Right cardiac atrium (tissue), 5 donors: ENCODE results near the gene COPB2. TPM values are rescaled to one million over a fixed set of nuclear protein-coding genes. Genes with fewer than 3 reads are reported as not detected.

Source experiments
- ATAC-seq, 2 donors: fragments of 200-7000 bp; cut with Tn5 transposase; one replicate each; pipeline versions ENCODE4 v1.8.0 to v1.9.1; 2020; ENCODE audit warnings: moderate library complexity in 2 of 2, mild to moderate bottlenecking in 1 of 2
- DNase-seq, 3 donors: peaks; one replicate each; pipeline ENCODE4 v3.0.0-alpha.2; 2020
- H3K27ac ChIP-seq: one replicate; pipeline ENCODE4 v1.5.1; 2013; ENCODE audit warnings: mild to moderate bottlenecking, low read length, control low read depth, moderate library complexity
- H3K27me3 ChIP-seq: one replicate; pipeline ENCODE4 v1.6.1; 2013; ENCODE audit not compliant: control insufficient read depth, insufficient read depth
- H3K4me1 ChIP-seq: one replicate; pipeline ENCODE4 v1.6.1; 2013; ENCODE audit warnings: low read length; ENCODE audit not compliant: control insufficient read depth, insufficient read depth
- H3K4me3 ChIP-seq: one replicate; pipeline ENCODE4 v1.5.1; 2013; ENCODE audit warnings: low read length, control low read depth
- H3K9me3 ChIP-seq: one replicate; pipeline ENCODE4 v1.6.1; 2013; ENCODE audit warnings: low read length; ENCODE audit not compliant: control insufficient read depth
- WGBS: extraction: QIAGEN DNeasy Blood & Tissue Kit; methylation state at CpG from one replicate; pipeline ENCODE4 v1.1.7; 2013; 5-methylcytosine and 5-hydroxymethylcytosine counted together
- intact Hi-C, 4 donors: fragments of 100-400 bp; cut with DNase I; formaldehyde crosslinking; loops; one replicate each; pipeline versions ENCODE4 v1.11.0 to v1.14.0; 2022 to 2023
- polyA plus RNA-seq: library from polyadenylated mRNA; stranded (reverse); fragments of 200-250 nt; gene quantifications from one replicate; pipeline ENCODE4 v1.2.3, GENCODE V29; 2013
- total RNA-seq, 4 donors: library from RNA; stranded (reverse); fragmentation: NEBNext Ultra II Directional; extraction: Animal tissue kit (Norgen Biotek cat#: 25700); gene quantifications; one replicate each; pipeline ENCODE4 v1.2.1, GENCODE V29; 2021
- donor health status: healthy with polysubstance abuse.
- donor health status: DM: no; HTN: yes; CAD: no.
- donor health status: DM: no; HTN: no; CAD: no.
- donor health status: DM: no; HTN: yes; CAD: no; lungs with severe emphysema.
- donor health status: DM: yes; HTN: yes; CAD: no.

COPB2 gene
- total and polyA plus RNA-seq, 5 donors: 41.0 to 98.0 (median 94.4) TPM

- no peak overlapping the region for H3K4me3 ChIP-seq
- H3K27ac ChIP-seq: no peak overlapping the region
- 95% methylated on average over 4 of the region's 4 CpGs for WGBS
- no peak for ATAC-seq
- intact Hi-C loops: no loop called here
- no peak for DNase-seq
- no peaks in the 10 kb centered on the region for H3K27me3 ChIP-seq
- no peaks in the 10 kb centered on the region for H3K9me3 ChIP-seq
- H3K4me1 ChIP-seq: no peaks in the 10 kb centered on the region
Observed at GRCh38 chr3:139380575-139380974, 8.9 kb downstream of the COPB2 start.

DNA sequence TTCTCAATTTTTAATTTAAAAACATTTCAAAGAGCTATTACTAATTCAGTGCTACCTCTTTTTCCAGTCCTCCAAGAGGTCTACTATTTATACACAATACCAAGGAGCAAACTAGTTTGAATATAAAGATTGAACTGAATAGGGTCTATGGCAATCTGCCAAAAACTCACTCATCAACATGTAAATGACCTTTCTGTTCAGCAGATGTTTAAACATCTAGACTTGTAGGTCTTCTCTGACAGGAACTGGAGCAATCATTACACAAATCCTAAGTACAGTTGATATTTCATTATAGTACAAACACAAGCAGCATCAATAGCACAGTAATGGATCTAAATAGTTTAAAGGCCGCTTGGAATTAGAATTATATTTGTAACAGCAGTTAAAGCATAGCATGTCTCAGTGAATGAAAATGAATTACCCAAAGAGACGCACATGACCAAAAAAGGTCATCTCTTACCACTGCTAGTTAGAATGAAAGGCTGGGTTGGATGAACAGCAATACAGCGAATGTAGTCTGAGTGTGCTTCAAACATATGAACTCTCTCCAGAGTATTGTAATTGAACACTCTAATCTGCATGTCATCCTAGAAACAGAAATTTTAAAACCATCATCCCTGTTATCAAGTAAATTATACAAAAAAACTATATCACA lies 10.7 kb downstream of the COPB2 start:
- H3K27ac ChIP-seq: no peak overlapping the region
- no peaks in the 10 kb centered on the region for H3K27me3 ChIP-seq
- ATAC-seq: no peak
- intact Hi-C loops: no loop called here
- no peak overlapping the region for H3K4me3 ChIP-seq
- H3K9me3 ChIP-seq: no peaks in the 10 kb centered on the region
- DNase-seq: no peak
- WGBS: 95% methylated on average over 3 of the region's 3 CpGs
- no peaks in the 10 kb centered on the region for H3K4me1 ChIP-seq

GRCh38 chr3:139377378-139377777 lies 12.1 kb downstream of the COPB2 start:
- ATAC-seq (no peak), DNase-seq (no peak)
- intact Hi-C loops: no loop called here
- Histone ChIP-seq H3K4me1 (no peaks in the 10 kb centered on the region), H3K9me3 (no peaks in the 10 kb centered on the region), H3K27me3 (no peaks in the 10 kb centered on the region), H3K27ac (no peak overlapping the region), H3K4me3 (no peak overlapping the region)
- 95% methylated on average over 3 of the region's 3 CpGs for WGBS

GRCh38 chr3:139374099-139374498 lies 15.3 kb downstream of the COPB2 start:
- no peak for ATAC-seq
- intact Hi-C loops: no loop called here

DNA sequence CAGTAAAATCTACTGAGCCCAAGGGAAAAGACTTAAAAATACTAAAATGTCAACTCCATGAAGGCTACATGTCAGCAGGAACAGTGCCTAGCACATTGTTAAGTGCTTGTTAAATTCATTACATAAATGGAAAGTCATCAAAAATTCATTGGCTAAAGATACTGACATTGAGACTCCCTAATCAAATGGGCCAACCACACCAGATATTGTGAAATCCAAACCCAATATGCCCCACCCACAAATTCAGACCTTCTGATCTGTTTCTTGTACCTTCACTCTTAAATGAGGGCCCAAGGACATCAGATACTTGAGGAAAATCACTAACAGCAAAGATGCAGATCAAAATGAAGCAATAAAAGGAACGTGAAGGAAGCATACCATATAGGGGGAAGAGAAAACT lies 24.9 kb downstream of the COPB2 start:
- intact Hi-C loops: no loop called here
- 94% methylated on average over 1 of the region's 1 CpG for WGBS
- no peaks in the 10 kb centered on the region for H3K4me1 ChIP-seq
- H3K27me3 ChIP-seq: no peaks in the 10 kb centered on the region
- DNase-seq (no peak), ATAC-seq (no peak)
- no peak overlapping the region for H3K27ac ChIP-seq
- no peaks in the 10 kb centered on the region for H3K9me3 ChIP-seq
- H3K4me3 ChIP-seq: no peak overlapping the region

More at GRCh38 chr3:139374099-139374498, 15.3 kb downstream of the COPB2 start:
- Histone ChIP-seq H3K4me3 (no peak overlapping the region), H3K9me3 (no peaks in the 10 kb centered on the region), H3K4me1 (no peaks in the 10 kb centered on the region), H3K27ac (no peak overlapping the region), H3K27me3 (no peaks in the 10 kb centered on the region)
- DNase-seq: no peak
- 81% methylated on average over 2 of the region's 2 CpGs for WGBS

DNA sequence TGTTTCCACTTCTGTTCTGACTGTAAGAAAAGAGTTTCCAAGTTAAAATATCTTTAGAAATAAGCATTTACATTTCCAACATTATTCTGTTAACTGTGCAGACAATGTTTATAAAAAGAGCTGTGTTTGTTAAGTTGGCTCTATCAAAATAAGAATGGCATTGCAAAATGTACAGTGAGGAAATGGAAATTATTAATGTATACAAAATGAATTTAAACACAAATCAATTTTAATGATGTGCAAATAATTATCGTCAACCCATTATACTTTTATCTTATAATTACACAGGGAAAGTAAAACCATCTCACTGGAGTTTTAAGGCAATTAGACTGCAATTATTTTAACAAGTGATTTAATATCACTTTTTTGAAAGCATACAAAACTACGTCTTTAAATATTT lies 28.2 kb downstream of the COPB2 start:
- intact Hi-C loops: no loop called here
- H3K4me3 ChIP-seq: no peak overlapping the region

GRCh38 chr3:139358841-139359562 lies 30.4 kb downstream of the COPB2 start:
- 66% methylated on average over 3 of the region's 3 CpGs for WGBS
- ATAC-seq: no peak
- Histone ChIP-seq H3K4me1 (no peaks in the 10 kb centered on the region), H3K9me3 (no peaks in the 10 kb centered on the region), H3K4me3 (no peak overlapping the region), H3K27me3 (no peaks in the 10 kb centered on the region), H3K27ac (no peak overlapping the region)
- intact Hi-C loops: no loop called here
- DNase-seq: peak in 1 of 3 donors; percentile 41

More for the DNA sequence above, 28.2 kb downstream of the COPB2 start:
- Histone ChIP-seq H3K27me3 (no peaks in the 10 kb centered on the region), H3K9me3 (no peaks in the 10 kb centered on the region), H3K4me1 (no peaks in the 10 kb centered on the region), H3K27ac (no peak overlapping the region)
- WGBS: 93% methylated on average over 2 of the region's 2 CpGs
- ATAC-seq: no peak
- no peak for DNase-seq

DNA sequence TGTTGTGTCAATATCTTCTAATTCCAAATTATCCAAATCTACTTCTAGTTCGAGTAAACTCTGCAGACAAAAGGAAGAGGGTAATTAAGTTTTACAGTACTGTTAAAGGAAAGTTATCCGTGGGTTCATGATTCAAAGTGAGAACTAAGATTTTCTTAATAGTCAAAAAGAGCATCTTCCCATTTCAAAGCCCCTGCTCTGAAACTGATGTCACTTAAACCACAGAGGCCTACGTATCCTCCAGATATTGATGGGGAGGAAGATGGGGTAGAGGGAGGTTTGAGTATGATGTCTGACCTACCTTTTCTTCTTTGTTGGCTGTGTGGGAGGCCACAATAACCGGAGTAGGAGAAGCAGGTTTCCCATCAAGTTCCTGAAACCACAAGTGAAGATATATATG lies 31.5 kb downstream of the COPB2 start:
- H3K27me3 ChIP-seq: no peaks in the 10 kb centered on the region
- no peaks in the 10 kb centered on the region for H3K4me1 ChIP-seq
- 75% methylated on average over 4 of the region's 4 CpGs for WGBS
- intact Hi-C loops: no loop called here
- no peaks in the 10 kb centered on the region for H3K9me3 ChIP-seq
- no peak overlapping the region for H3K4me3 ChIP-seq
- no peak for DNase-seq
- no peak for ATAC-seq
- no peak overlapping the region for H3K27ac ChIP-seq

- H3K27ac ChIP-seq: no peak overlapping the region
- intact Hi-C loops: no loop called here
- H3K27me3 ChIP-seq: no peaks in the 10 kb centered on the region
- ATAC-seq (peak in 1 of 2 donors; percentile 22), DNase-seq (no peak)
- 49% methylated on average over 1 of the region's 1 CpG for WGBS
- H3K4me1 ChIP-seq: no peaks in the 10 kb centered on the region
- no peaks in the 10 kb centered on the region for H3K9me3 ChIP-seq
- H3K4me3 ChIP-seq: no peak overlapping the region
Observed at GRCh38 chr3:139355891-139356290, 33.6 kb downstream of the COPB2 start.

GRCh38 chr3:139355476-139355875 lies 34.0 kb downstream of the COPB2 start:
- 55% methylated on average over 4 of the region's 4 CpGs for WGBS
- intact Hi-C loops: no loop called here
- DNase-seq (peak in 1 of 3 donors; percentile 25), ATAC-seq (peak in 1 of 2 donors; percentile 39)
- Histone ChIP-seq H3K4me3 (no peak overlapping the region), H3K9me3 (no peaks in the 10 kb centered on the region), H3K4me1 (no peaks in the 10 kb centered on the region), H3K27me3 (no peaks in the 10 kb centered on the region), H3K27ac (no peak overlapping the region)

GRCh38 chr3:139354661-139355060 lies 34.8 kb downstream of the COPB2 start:
- DNase-seq: no peak
- ATAC-seq: peak; percentile 9 to 23
- Histone ChIP-seq H3K4me1 (no peaks in the 10 kb centered on the region), H3K9me3 (no peaks in the 10 kb centered on the region), H3K27me3 (no peaks in the 10 kb centered on the region), H3K27ac (no peak overlapping the region), H3K4me3 (no peak overlapping the region)
- intact Hi-C loops: no loop called here
- 91% methylated on average over 4 of the region's 4 CpGs for WGBS
